H1 (cell line): ENCODE results near the gene MEIS2. TPM values are rescaled to one million over a fixed set of nuclear protein-coding genes. Genes with fewer than 3 reads are reported as not detected.

Source experiments
- CTCF ChIA-PET: fragments of 300-600 bp; sonication (Branson Sonifier 250); formaldehyde crosslinking; loops from one replicate; lab custom pipeline; 2021; ENCODE audit not compliant: partially characterized antibody; lab: Charles Lee
- POLR2A ChIA-PET: fragments of 300-600 bp; sonication (Branson Sonifier 250); formaldehyde crosslinking; loops from one replicate; lab custom pipeline; 2021; ENCODE audit warnings: inconsistent platforms; ENCODE audit not compliant: partially characterized antibody; lab: Charles Lee
- DNase-seq, 2 experiments: peaks; one replicate each; pipeline versions ENCODE4 v3.0.0 to v3.0.0-alpha.2; 2010 to 2022; ENCODE audit warnings: low spot score in 2 of 2, low read depth in 1 of 2, mixed read lengths in 1 of 2
- FAIRE-seq: peaks from 2 replicates; lab custom pipeline; 2011; peaks lifted over from hg19 to GRCh38; lab: Jason Lieb, UNC
- H2AFZ ChIP-seq: 2 replicates; pipeline ENCODE4 v1.8.1; 2012; ENCODE audit warnings: low read length, inconsistent platforms
- H2AK5ac ChIP-seq: 2 replicates; pipeline ENCODE4 v1.6.1; 2013; ENCODE audit warnings: low read depth, low read length
- H2BK120ac ChIP-seq: replicated peaks from 2 replicates; pipeline ENCODE3; 2013; ENCODE audit warnings: low read depth, low read length, inconsistent platforms
- H2BK12ac ChIP-seq: 2 replicates; pipeline ENCODE4 v1.6.1; 2013; ENCODE audit warnings: low read depth, low read length
- H2BK15ac ChIP-seq: 2 replicates; pipeline ENCODE4 v1.6.1; 2013; ENCODE audit warnings: low read length
- H2BK20ac ChIP-seq: 2 replicates; pipeline ENCODE4 v1.6.1; 2013; ENCODE audit warnings: low read length
- H2BK5ac ChIP-seq: 2 replicates; pipeline ENCODE4 v1.6.1; 2013; ENCODE audit warnings: low read depth, low read length
- H3K14ac ChIP-seq: 2 replicates; pipeline ENCODE4 v1.6.1; 2013; ENCODE audit warnings: inconsistent platforms; ENCODE audit not compliant: insufficient read length
- H3K18ac ChIP-seq: 2 replicates; pipeline ENCODE4 v1.6.1; 2013; ENCODE audit warnings: low read length; ENCODE audit errors: extremely low read depth
- H3K23ac ChIP-seq: 2 replicates; pipeline ENCODE4 v1.6.1; 2013; ENCODE audit warnings: inconsistent platforms; ENCODE audit not compliant: insufficient read length
- H3K23me2 ChIP-seq: 2 replicates; pipeline ENCODE4 v1.6.1; 2013; ENCODE audit warnings: low read depth, low read length
- H3K27ac ChIP-seq: 2 replicates; pipeline ENCODE4 v1.6.1; 2011; ENCODE audit warnings: low read depth, low read length, inconsistent platforms
- H3K27me3 ChIP-seq, 4 experiments: replicated peaks in 1 of 4; 1 replicate in 1 of 4; 2 replicates in 3 of 4; pipeline versions ENCODE4 v1.6.1 to v1.8.1; 2011 to 2013; ENCODE audit warnings: low read length in 3 of 4, mild to moderate bottlenecking in 3 of 4, inconsistent platforms in 2 of 4, mixed read lengths in 2 of 4, moderate library complexity in 1 of 4; ENCODE audit not compliant: control insufficient read depth in 3 of 4, insufficient read depth in 3 of 4; ENCODE audit errors: extremely low read depth in 1 of 4
- H3K36me3 ChIP-seq, 4 experiments: 2 replicates each; pipeline versions ENCODE4 v1.6.1 to v1.8.1; 2011 to 2013; ENCODE audit warnings: mild to moderate bottlenecking in 4 of 4, low read length in 3 of 4, moderate library complexity in 2 of 4, control low read depth in 1 of 4, inconsistent platforms in 1 of 4; ENCODE audit not compliant: insufficient read depth in 4 of 4, control insufficient read depth in 2 of 4
- H3K4ac ChIP-seq: replicated peaks from 2 replicates; pipeline ENCODE3; 2013; ENCODE audit warnings: low read length, low read depth, mixed read lengths, inconsistent platforms; ENCODE audit not compliant: insufficient read length
- H3K4me1 ChIP-seq, 4 experiments: replicated peaks in 1 of 4; 1 replicate in 1 of 4; 2 replicates in 3 of 4; pipeline versions ENCODE4 v1.6.1 to v1.8.1; 2011 to 2013; ENCODE audit warnings: low read length in 3 of 4, inconsistent platforms in 2 of 4, mixed read lengths in 1 of 4; ENCODE audit not compliant: insufficient read depth in 4 of 4, control insufficient read depth in 3 of 4
- H3K4me2 ChIP-seq, 2 experiments: 2 replicates each; pipeline versions ENCODE4 v1.6.1 to v1.8.1; 2011 to 2013; ENCODE audit warnings: low read depth in 2 of 2, low read length in 2 of 2, control low read depth in 1 of 2, inconsistent platforms in 1 of 2, mild to moderate bottlenecking in 1 of 2; ENCODE audit not compliant: insufficient read depth in 1 of 2
- H3K4me3 ChIP-seq, 4 experiments: fragments of 200-600, 300-600 bp in 1 of 4; sonication (generic), shearing (Covaris generic), sonication (Bioruptor Twin) in 1 of 4; 2 replicates each; pipeline versions ENCODE4 v1.5.1 to v1.8.1; 2011 to 2016; ENCODE audit warnings: low read length in 4 of 4, low read depth in 3 of 4, control low read depth in 2 of 4, inconsistent platforms in 2 of 4, mild to moderate bottlenecking in 2 of 4, mixed read lengths in 1 of 4, moderate library complexity in 1 of 4; ENCODE audit not compliant: insufficient read depth in 2 of 4; ENCODE audit errors: extremely low read depth in 1 of 4
- H3K56ac ChIP-seq: replicated peaks from 2 replicates; pipeline ENCODE3; 2013; ENCODE audit warnings: low read depth, mild to moderate bottlenecking, mixed read lengths, low read length, inconsistent platforms; ENCODE audit not compliant: insufficient read length
- H3K79me1 ChIP-seq: 2 replicates; pipeline ENCODE4 v1.6.1; 2013; ENCODE audit warnings: low read depth, low read length, control low read depth
- H3K79me2 ChIP-seq, 2 experiments: 2 replicates each; pipeline versions ENCODE4 v1.6.1 to v1.8.1; 2012 to 2013; ENCODE audit warnings: low read length in 2 of 2, mild to moderate bottlenecking in 2 of 2, inconsistent platforms in 1 of 2; ENCODE audit not compliant: insufficient read depth in 2 of 2, control insufficient read depth in 1 of 2
- H3K9ac ChIP-seq, 4 experiments: replicated peaks in 1 of 4; 1 replicate in 1 of 4; 2 replicates in 3 of 4; pipeline versions ENCODE4 v1.6.1 to v1.8.1; 2011 to 2013; ENCODE audit warnings: low read depth in 3 of 4, low read length in 3 of 4, control low read depth in 2 of 4, mild to moderate bottlenecking in 2 of 4, moderate library complexity in 2 of 4, inconsistent platforms in 1 of 4; ENCODE audit errors: extremely low read depth in 1 of 4
- H3K9me3 ChIP-seq, 2 experiments: 2 replicates each; pipeline versions ENCODE4 v1.6.1 to v1.8.1; 2012 to 2013; ENCODE audit warnings: mild to moderate bottlenecking in 2 of 2, moderate library complexity in 2 of 2, control low read depth in 1 of 2, inconsistent platforms in 1 of 2, low read depth in 1 of 2, low read length in 1 of 2, mixed read lengths in 1 of 2; ENCODE audit not compliant: insufficient read depth in 2 of 2
- H4K20me1 ChIP-seq, 2 experiments: replicated peaks in 1 of 2; 2 replicates each; pipeline versions ENCODE3 to v1.8.1; 2011 to 2013; ENCODE audit warnings: inconsistent platforms in 2 of 2, low read length in 2 of 2, mild to moderate bottlenecking in 1 of 2; ENCODE audit not compliant: insufficient read depth in 2 of 2, control insufficient read depth in 1 of 2
- H4K5ac ChIP-seq: 2 replicates; pipeline ENCODE4 v1.6.1; 2013; ENCODE audit warnings: low read length, low read depth, mixed read lengths, inconsistent platforms; ENCODE audit not compliant: insufficient read length
- H4K8ac ChIP-seq: 2 replicates; pipeline ENCODE4 v1.8.0; 2013; ENCODE audit warnings: mild to moderate bottlenecking, moderate library complexity, low read length, inconsistent platforms; ENCODE audit not compliant: insufficient read depth; ENCODE audit errors: extremely low read depth
- H4K91ac ChIP-seq: replicated peaks from 2 replicates; pipeline ENCODE3; 2013; ENCODE audit warnings: low read length, mixed read lengths, inconsistent platforms; ENCODE audit not compliant: insufficient read length
- BRCA1 ChIP-seq: IDR thresholded peaks from 2 replicates; pipeline ENCODE4 v1.6.1; 2012; ENCODE audit warnings: low read depth, low read length, improper control_type of control experiment
- EGR1 ChIP-seq: IDR thresholded peaks from 2 replicates; pipeline ENCODE4 v1.6.1; 2011; ENCODE audit warnings: low read depth, low read length, borderline replicate concordance
- JUN ChIP-seq: IDR thresholded peaks from 2 replicates; pipeline ENCODE4 v1.6.1; 2011; ENCODE audit warnings: low read depth, mild to moderate bottlenecking, improper control_type of control experiment, low read length
- KDM5A ChIP-seq: fragments of 200-600 bp; IDR thresholded peaks from 2 replicates; pipeline ENCODE4 v1.7.1; 2012; ENCODE audit warnings: mild to moderate bottlenecking, low read length, inconsistent platforms, mixed read lengths
- MAFK ChIP-seq: IDR thresholded peaks from 2 replicates; pipeline ENCODE4 v1.6.1; 2012; ENCODE audit warnings: low read depth, mild to moderate bottlenecking, improper control_type of control experiment, low read length
- NANOG ChIP-seq: IDR thresholded peaks from 2 replicates; pipeline ENCODE4 v1.6.1; 2011; ENCODE audit warnings: low read length, low read depth, mild to moderate bottlenecking, inconsistent platforms; ENCODE audit not compliant: insufficient read depth, poor library complexity, severe bottlenecking
- PHF8 ChIP-seq: fragments of 200-600 bp; sonication (generic); conservative IDR thresholded peaks from 2 replicates; pipeline ENCODE4 v1.7.1; 2012; ENCODE audit warnings: low read depth, mild to moderate bottlenecking, inconsistent platforms, low read length, moderate library complexity
- POLR2A ChIP-seq, 2 experiments: IDR thresholded peaks; 1 replicate in 1 of 2; 2 replicates in 1 of 2; pipeline ENCODE4 v1.6.1; 2011; ENCODE audit warnings: low read depth in 2 of 2, low read length in 2 of 2, mild to moderate bottlenecking in 2 of 2; ENCODE audit errors: control extremely low read depth in 1 of 2
- RNF2 ChIP-seq: fragments of 200-900, 300-1000 bp; sonication (generic); IDR thresholded peaks from 2 replicates; pipeline ENCODE4 v1.7.1; 2016; ENCODE audit warnings: borderline replicate concordance, low read depth, mild to moderate bottlenecking, antibody characterized with exemption, low read length; ENCODE audit not compliant: poor library complexity, severe bottlenecking; ENCODE audit errors: missing control alignments
- RXRA ChIP-seq: IDR thresholded peaks from 2 replicates; pipeline ENCODE4 v1.6.1; 2011; ENCODE audit warnings: low read depth, mild to moderate bottlenecking, low read length, moderate library complexity; ENCODE audit not compliant: insufficient read depth
- SUZ12 ChIP-seq: fragments of 200-600 bp; sonication (generic); IDR thresholded peaks from 2 replicates; pipeline ENCODE4 v1.6.1; 2012; ENCODE audit warnings: mild to moderate bottlenecking, inconsistent platforms, low read length, moderate library complexity, mixed read lengths
- WGBS, 2 experiments: shearing (Covaris generic) in 1 of 2; methylation state at CpG; one replicate each; pipeline versions ENCODE4 v1.1.6 to v1.1.7; 2013 to 2015; ENCODE audit warnings: low lambda C conversion rate in 2 of 2, mixed read lengths in 2 of 2, inconsistent platforms in 1 of 2, low coverage in 1 of 2, missing lambda C conversion rate in 1 of 2; ENCODE audit not compliant: insufficient replicate concordance in 2 of 2, insufficient coverage in 1 of 2, insufficient read length in 1 of 2; ENCODE audit errors: extremely low coverage in 1 of 2, missing lambda C conversion rate in 1 of 2; 5-methylcytosine and 5-hydroxymethylcytosine counted together
- polyA plus RNA-seq, 7 experiments: library from polyadenylated mRNA; depleted of rRNA in 3 of 7; stranded (reverse) in 5 of 7; unstranded in 2 of 7; fragments of >200 nt in 5 of 7; fragments of 200-250 nt in 2 of 7; gene quantifications; 1 replicate in 5 of 7; 2 replicates in 1 of 7; 4 replicates in 1 of 7; pipeline versions ENCODE4 v1.2.1 to v1.2.3, GENCODE V29; 2011 to 2013; ENCODE audit warnings: missing spikeins in 2 of 7, mixed read lengths in 2 of 7
- total RNA-seq: library from RNA; stranded (reverse); fragmentation: NEBNext Ultra II Directional; extraction: Animal tissue kit (Norgen Biotek cat#: 25700); gene quantifications from 2 replicates; pipeline ENCODE4 v1.2.1, GENCODE V29; 2021
- TF ChIP-seq, protein P1 (sequence below): IDR thresholded peaks from 2 replicates; pipeline ENCODE4 v1.6.1; 2011; ENCODE audit warnings: low read depth, mild to moderate bottlenecking, low read length; ENCODE audit not compliant: insufficient read depth
- TF ChIP-seq, protein P2 (sequence below): IDR thresholded peaks from 2 replicates; pipeline ENCODE4 v1.6.1; 2012; ENCODE audit warnings: inconsistent platforms

The MEIS2 gene
- total and polyA plus RNA-seq, 2 of the 8 experiments (the other 6 are each of a cell fraction or from before 2014, with no cell fraction given), result 0.22 to 1.2 TPM

DNA sequence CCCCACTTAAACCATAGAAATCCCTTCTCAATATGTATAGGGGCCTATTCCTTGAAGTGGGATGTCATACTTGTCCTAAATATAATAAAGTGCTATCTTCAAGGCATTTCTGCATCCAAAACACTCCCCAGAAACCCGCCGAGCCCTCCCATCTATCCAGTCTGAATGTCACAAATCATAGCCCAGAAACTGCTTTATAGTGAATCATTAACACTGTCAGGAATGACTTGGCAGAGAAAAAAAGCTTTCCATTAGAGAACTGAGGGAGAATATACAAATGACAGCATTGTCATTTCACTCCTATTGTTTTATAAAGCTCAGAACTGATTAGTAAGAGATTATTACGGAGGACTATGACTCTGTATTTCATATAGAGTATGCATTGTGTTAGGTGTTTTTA lies 48.4 kb upstream of the MEIS2 start:
- Histone ChIP-seq H3K9ac (no peak overlapping the region), H2BK120ac (no peak overlapping the region), H2AFZ (no peak overlapping the region), H2BK15ac (no peak overlapping the region), H3K4ac (no peak overlapping the region), H2BK20ac (no peak overlapping the region), H4K20me1 (no peaks in the 10 kb centered on the region), H4K91ac (no peak overlapping the region), H3K23me2 (no peaks in the 10 kb centered on the region), H3K18ac (no peak overlapping the region), H3K36me3 (no peaks in the 10 kb centered on the region), H3K56ac (no peak overlapping the region), H3K23ac (no peak overlapping the region), H3K27ac (no peak overlapping the region), H2BK12ac (no peak overlapping the region), H3K27me3 (no peaks in the 10 kb centered on the region), H4K8ac (no peak overlapping the region), H3K14ac (no peak overlapping the region), H4K5ac (no peak overlapping the region), H2AK5ac (no peak overlapping the region), H3K9me3 (no peaks in the 10 kb centered on the region), H2BK5ac (no peak overlapping the region), H3K4me3 (no peak overlapping the region), H3K79me2 (no peaks in the 10 kb centered on the region), H3K4me1 (peaks cover 3 to 7% (median 5%) of the 10 kb centered on the region in 4 experiments; a peak in 5 of 7 replicates), H3K4me2 (no peak overlapping the region), H3K79me1 (no peaks in the 10 kb centered on the region)
- POLR2A ChIA-PET, result no interaction called here
- FAIRE-seq (no peak), DNase-seq (no peak)
- WGBS, 2 experiments, result 81% methylated on average over 3 of the region's 3 CpGs; no CpG with 5 or more reads in 1 of the 2 experiments
- CTCF ChIA-PET, result interaction anchor here (1.2 to 1.5 kb wide), 2 partner anchors 15 to 732 kb away, joined by 3 to 4 read pairs; no protein-coding TSS in a partner anchor
- TF ChIP-seq JUN, result no peak
- no peak for TF ChIP-seq RNF2
- TF ChIP-seq KDM5A, result no peak
- TF ChIP-seq, protein P1, sequence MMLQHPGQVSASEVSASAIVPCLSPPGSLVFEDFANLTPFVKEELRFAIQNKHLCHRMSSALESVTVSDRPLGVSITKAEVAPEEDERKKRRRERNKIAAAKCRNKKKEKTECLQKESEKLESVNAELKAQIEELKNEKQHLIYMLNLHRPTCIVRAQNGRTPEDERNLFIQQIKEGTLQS, result no peak
- TF ChIP-seq NANOG, result no peak
- no peak for TF ChIP-seq POLR2A (IDR thresholded peaks at IDR 0.05; ENCODE audit: control extremely low read depth in 1 of 2, low read depth in 2 of 2, low read length in 2 of 2)
- TF ChIP-seq, protein P2, sequence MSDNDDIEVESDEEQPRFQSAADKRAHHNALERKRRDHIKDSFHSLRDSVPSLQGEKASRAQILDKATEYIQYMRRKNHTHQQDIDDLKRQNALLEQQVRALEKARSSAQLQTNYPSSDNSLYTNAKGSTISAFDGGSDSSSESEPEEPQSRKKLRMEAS, result no peak
- TF ChIP-seq RXRA, result no peak
- no peak for TF ChIP-seq PHF8
- TF ChIP-seq EGR1, result no peak
- no peak for TF ChIP-seq MAFK
- TF ChIP-seq BRCA1, result no peak
- no peak for TF ChIP-seq SUZ12
